B cell (primary cell): ENCODE results near the gene PPL. TPM values are rescaled to one million over a fixed set of nuclear protein-coding genes. Genes with fewer than 3 reads are reported as not detected.

Source experiments
- ATAC-seq: fragments of 200-7000 bp; cut with Tn5 transposase; one replicate; pipeline ENCODE4 v1.10.0; 2021; ENCODE audit warnings: low read depth, mild to moderate bottlenecking, moderate number of reproducible peaks, moderate library complexity
- CTCF ChIA-PET: fragments of 350-600 bp; sonication (Branson Sonifier 250); formaldehyde crosslinking; loops from one replicate; lab custom pipeline; 2021; ENCODE audit warnings: antibody characterized with exemption, inconsistent platforms; lab: Charles Lee
- POLR2A ChIA-PET: fragments of 350-600 bp; sonication (Branson Sonifier 250); formaldehyde crosslinking; loops from one replicate; lab custom pipeline; 2021; ENCODE audit warnings: antibody characterized with exemption; lab: Charles Lee
- DNase-seq: peaks from one replicate; pipeline ENCODE4 v3.0.0; 2013
- H2AFZ ChIP-seq: 2 replicates; pipeline ENCODE4 v1.6.1; 2012; ENCODE audit warnings: mild to moderate bottlenecking, low read depth, low read length; ENCODE audit not compliant: insufficient read depth, poor library complexity, severe bottlenecking
- H3K27ac ChIP-seq, 2 donors: 1 replicate in 1 of 2; 2 replicates in 1 of 2; pipeline ENCODE4 v1.5.1; 2012 to 2013; ENCODE audit warnings: low read length in 2 of 2, mild to moderate bottlenecking in 2 of 2, moderate library complexity in 1 of 2
- H3K27me3 ChIP-seq, 4 experiments: fragments of 200-600 bp in 1 of 4; sonication (generic) in 1 of 4; replicated peaks in 1 of 4; 1 replicate in 2 of 4; 2 replicates in 2 of 4; pipeline versions ENCODE4 v1.6.1 to v1.7.0; 2013 to 2016; ENCODE audit warnings: low read length in 3 of 4, mild to moderate bottlenecking in 2 of 4, mixed read lengths in 1 of 4, moderate library complexity in 1 of 4; ENCODE audit not compliant: insufficient read depth in 4 of 4, control insufficient read depth in 3 of 4; ENCODE audit errors: control extremely low read depth in 1 of 4
- H3K36me3 ChIP-seq, 2 experiments: replicated peaks in 1 of 2; 1 replicate in 1 of 2; 2 replicates in 1 of 2; pipeline versions ENCODE4 v1.6.1 to v1.7.1; 2013; ENCODE audit warnings: low read length in 1 of 2; ENCODE audit not compliant: insufficient read depth in 2 of 2, control insufficient read depth in 1 of 2; ENCODE audit errors: control extremely low read depth in 1 of 2, extremely low read depth in 1 of 2
- H3K4me1 ChIP-seq, 2 donors: fragments of 200-600 bp in 1 of 2; sonication (generic) in 1 of 2; 1 replicate in 1 of 2; 2 replicates in 1 of 2; pipeline versions ENCODE4 v1.5.1 to v1.6.1; 2013 to 2017; ENCODE audit warnings: low read length in 2 of 2; ENCODE audit not compliant: control insufficient read depth in 2 of 2, insufficient read depth in 2 of 2
- H3K4me2 ChIP-seq: replicated peaks from 2 replicates; pipeline ENCODE3; 2012; ENCODE audit warnings: mild to moderate bottlenecking, low read depth, low read length; ENCODE audit not compliant: poor library complexity, severe bottlenecking
- H3K4me3 ChIP-seq, 5 experiments: fragments of 200-600 bp in 1 of 5; sonication (generic) in 1 of 5; 1 replicate in 3 of 5; 2 replicates in 2 of 5; pipeline versions ENCODE4 v1.5.1 to v1.7.0; 2011 to 2016; ENCODE audit warnings: low read length in 4 of 5, mild to moderate bottlenecking in 4 of 5, low read depth in 2 of 5, control low read depth in 1 of 5, moderate library complexity in 1 of 5; ENCODE audit not compliant: insufficient read depth in 1 of 5; ENCODE audit errors: control extremely low read depth in 1 of 5, extremely low read depth in 1 of 5
- H3K79me2 ChIP-seq: fragments of 200-600 bp; sonication (generic); one replicate; pipeline ENCODE4 v1.6.0; 2016; ENCODE audit warnings: low read length; ENCODE audit not compliant: control insufficient read depth, insufficient read depth
- H3K9ac ChIP-seq: fragments of 200-600 bp; sonication (generic); 2 replicates; pipeline ENCODE4 v1.6.1; 2017; ENCODE audit warnings: mild to moderate bottlenecking, low read length, moderate library complexity
- H3K9me3 ChIP-seq, 3 donors: one replicate each; pipeline versions ENCODE4 v1.6.1 to v1.7.1; 2013; ENCODE audit warnings: low read length in 2 of 3; ENCODE audit not compliant: control insufficient read depth in 2 of 3, insufficient read depth in 1 of 3; ENCODE audit errors: control extremely low read depth in 1 of 3
- H4K20me1 ChIP-seq: 2 replicates; pipeline ENCODE4 v1.6.0; 2012; ENCODE audit warnings: mild to moderate bottlenecking, low read length; ENCODE audit not compliant: insufficient read depth, control insufficient read depth, poor library complexity, severe bottlenecking
- H3K27ac Mint-ChIP-seq: one replicate; pipeline ENCODE4 v1.8.0; 2021; ENCODE audit warnings: mixed read lengths
- H3K27me3 Mint-ChIP-seq: one replicate; pipeline ENCODE4 v1.8.0; 2021; ENCODE audit warnings: mixed read lengths
- H3K4me1 Mint-ChIP-seq: one replicate; pipeline ENCODE4 v1.8.0; 2021; ENCODE audit warnings: mixed read lengths
- H3K4me3 Mint-ChIP-seq: one replicate; pipeline ENCODE4 v1.8.0; 2021; ENCODE audit warnings: mixed read lengths
- H3K9me3 Mint-ChIP-seq: one replicate; pipeline ENCODE4 v1.8.0; 2022; ENCODE audit warnings: mixed read lengths; ENCODE audit not compliant: insufficient read depth
- EZH2 ChIP-seq: IDR thresholded peaks from 2 replicates; pipeline ENCODE4 v1.6.1; 2012; ENCODE audit warnings: borderline replicate concordance, low read depth, mild to moderate bottlenecking, moderate library complexity, low read length; ENCODE audit not compliant: insufficient read depth, poor library complexity, severe bottlenecking
- WGBS: methylation state at CpG from one replicate; pipeline ENCODE4 v1.1.5; 2013; ENCODE audit warnings: missing lambda C conversion rate; ENCODE audit not compliant: insufficient coverage; 5-methylcytosine and 5-hydroxymethylcytosine counted together
- intact Hi-C: fragments of 100-400 bp; cut with micrococcal nuclease; formaldehyde crosslinking; loops from one replicate; pipeline ENCODE4 v1.10.0; 2022
- polyA plus RNA-seq: library from polyadenylated mRNA; depleted of rRNA; stranded (reverse); fragments of >200 nt; gene quantifications from 2 replicates; pipeline ENCODE4 v1.2.3, GENCODE V29; 2012
- total RNA-seq, 2 donors: library from RNA; stranded (reverse); fragments of 120-200 nt in 1 of 2; gene quantifications; 1 replicate in 1 of 2; 2 replicates in 1 of 2; pipeline versions ENCODE4 v1.2.3 to v1.2.4, GENCODE V29; 2013 to 2022
- TF ChIP-seq, protein P1 (sequence below): fragments of 200-600 bp; IDR thresholded peaks from one replicate; pipeline ENCODE4 v1.8.0; 2022; ENCODE audit warnings: antibody characterized with exemption, mild to moderate bottlenecking

Gene PPL
- total and polyA plus RNA-seq, 2 donors (not counting 1 experiment from before 2014, with no cell fraction given): not detected

DNA sequence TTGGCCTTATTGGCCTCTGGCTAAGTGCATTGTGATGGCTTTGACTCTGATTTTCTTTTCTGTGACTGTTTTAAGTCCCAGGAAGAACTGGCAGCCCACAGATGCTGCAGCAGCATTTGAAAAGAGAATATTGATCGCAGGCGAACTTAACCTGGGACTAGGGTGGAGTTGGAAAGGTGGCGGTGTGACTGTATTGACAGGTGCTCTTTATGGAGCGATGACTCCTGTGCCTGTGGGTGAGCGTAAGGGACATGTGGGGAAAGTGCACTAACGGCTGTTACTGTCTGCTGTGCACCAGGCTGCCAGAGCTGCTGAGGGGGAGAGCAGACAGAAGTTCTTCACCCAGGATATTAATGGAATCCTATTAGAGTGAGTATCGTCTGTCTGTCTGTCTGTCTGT lies 68.4 kb downstream of the PPL start:
- ChIA-PET CTCF (no interaction called here), POLR2A (no interaction called here)
- no peaks in the 10 kb centered on the region for H3K4me1 ChIP-seq
- peaks cover 3 to 49% of the 10 kb centered on the region in 2 experiments for H3K36me3 ChIP-seq
- TF ChIP-seq, protein P1, sequence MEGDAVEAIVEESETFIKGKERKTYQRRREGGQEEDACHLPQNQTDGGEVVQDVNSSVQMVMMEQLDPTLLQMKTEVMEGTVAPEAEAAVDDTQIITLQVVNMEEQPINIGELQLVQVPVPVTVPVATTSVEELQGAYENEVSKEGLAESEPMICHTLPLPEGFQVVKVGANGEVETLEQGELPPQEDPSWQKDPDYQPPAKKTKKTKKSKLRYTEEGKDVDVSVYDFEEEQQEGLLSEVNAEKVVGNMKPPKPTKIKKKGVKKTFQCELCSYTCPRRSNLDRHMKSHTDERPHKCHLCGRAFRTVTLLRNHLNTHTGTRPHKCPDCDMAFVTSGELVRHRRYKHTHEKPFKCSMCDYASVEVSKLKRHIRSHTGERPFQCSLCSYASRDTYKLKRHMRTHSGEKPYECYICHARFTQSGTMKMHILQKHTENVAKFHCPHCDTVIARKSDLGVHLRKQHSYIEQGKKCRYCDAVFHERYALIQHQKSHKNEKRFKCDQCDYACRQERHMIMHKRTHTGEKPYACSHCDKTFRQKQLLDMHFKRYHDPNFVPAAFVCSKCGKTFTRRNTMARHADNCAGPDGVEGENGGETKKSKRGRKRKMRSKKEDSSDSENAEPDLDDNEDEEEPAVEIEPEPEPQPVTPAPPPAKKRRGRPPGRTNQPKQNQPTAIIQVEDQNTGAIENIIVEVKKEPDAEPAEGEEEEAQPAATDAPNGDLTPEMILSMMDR: no peak
- no peak for TF ChIP-seq EZH2
- H3K79me2 ChIP-seq: peaks cover 35% of the 10 kb centered on the region
- Mint-ChIP-seq H3K27me3 (no peaks in the 10 kb centered on the region), H3K9me3 (no peaks in the 10 kb centered on the region), H3K4me1 (no peaks in the 10 kb centered on the region), H3K27ac (no peak overlapping the region), H3K4me3 (no peak overlapping the region)
- ATAC-seq (no peak), DNase-seq (no peak)
- WGBS: 99% methylated on average over 7 of the region's 7 CpGs
- H3K4me3 ChIP-seq: no peak overlapping the region
- H3K4me2 ChIP-seq: no peak overlapping the region
- no peaks in the 10 kb centered on the region for H3K27me3 ChIP-seq
- H3K9ac ChIP-seq: no peak overlapping the region
- no peak overlapping the region for H2AFZ ChIP-seq
- no peaks in the 10 kb centered on the region for H3K9me3 ChIP-seq
- H3K27ac ChIP-seq: no peak overlapping the region
- intact Hi-C loops: no loop called here
- H4K20me1 ChIP-seq: peaks cover 11% of the 10 kb centered on the region

DNA sequence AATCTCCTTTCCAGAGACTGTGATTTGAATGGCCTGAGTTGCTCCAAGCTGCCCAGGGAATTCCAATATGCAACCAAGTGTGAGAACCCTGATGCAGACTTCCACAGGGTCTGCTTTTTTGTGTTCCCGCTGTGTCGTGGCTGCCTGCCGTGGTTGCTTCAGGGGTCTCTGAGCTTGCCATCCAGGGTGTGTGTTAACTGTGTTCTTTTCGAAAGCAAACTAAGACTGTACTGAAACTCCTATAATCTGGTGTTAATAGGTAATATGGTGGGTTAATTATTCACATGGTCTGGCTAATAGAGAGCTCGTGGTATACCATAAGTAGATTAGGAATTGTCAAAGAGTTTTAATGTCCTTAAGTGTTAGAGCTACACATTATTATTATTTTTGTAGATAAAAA lies 68.9 kb downstream of the PPL start:
- H3K4me1 Mint-ChIP-seq: no peaks in the 10 kb centered on the region
- Histone ChIP-seq H2AFZ (no peak overlapping the region), H3K9me3 (no peaks in the 10 kb centered on the region), H3K27me3 (no peaks in the 10 kb centered on the region), H3K36me3 (peaks cover 3 to 48% of the 10 kb centered on the region in 2 experiments), H3K4me3 (no peak overlapping the region), H4K20me1 (peaks cover 11% of the 10 kb centered on the region), H3K27ac (no peak overlapping the region), H3K9ac (no peak overlapping the region), H3K4me2 (no peak overlapping the region), H3K4me1 (no peaks in the 10 kb centered on the region), H3K79me2 (peaks cover 40% of the 10 kb centered on the region)
- ATAC-seq (no peak), DNase-seq (no peak)
- no CpG with 5 or more reads among the region's 5 CpGs for WGBS
- no peak overlapping the region for H3K4me3 Mint-ChIP-seq
- ChIA-PET CTCF (no interaction called here), POLR2A (no interaction called here)
- intact Hi-C loops: no loop called here
- H3K27me3 Mint-ChIP-seq: no peaks in the 10 kb centered on the region
- TF ChIP-seq, protein P1: no peak
- TF ChIP-seq EZH2: no peak
- H3K9me3 Mint-ChIP-seq: no peaks in the 10 kb centered on the region
- no peak overlapping the region for H3K27ac Mint-ChIP-seq
